SK-N-SH (cell line): ENCODE measurements around the gene SLC66A3. TPM values are rescaled to one million over a fixed set of nuclear protein-coding genes. Genes with fewer than 3 reads are reported as not detected.

ENCODE experiments used
- CTCF ChIA-PET: fragments of 300-600, 350-600 bp; formaldehyde crosslinking; extraction: SDS; loops from one replicate; lab custom pipeline; 2021; lab: Yijun Ruan, JAX
- POLR2A ChIA-PET: fragments of 350-600 bp; sonication (Branson Sonifier 250); formaldehyde crosslinking; extraction: SDS; loops from one replicate; lab custom pipeline; 2020; ENCODE audit warnings: antibody characterized with exemption, inconsistent platforms; lab: Yijun Ruan, JAX
- DNase-seq: peaks from one replicate; pipeline ENCODE4 v3.0.0; 2012
- H2AFZ ChIP-seq: fragments of 200-600 bp; sonication (generic); 2 replicates; pipeline ENCODE4 v1.8.1; 2016; ENCODE audit warnings: antibody characterized with exemption, mild to moderate bottlenecking, low read depth
- H3F3A ChIP-seq: fragments of 200-600 bp; sonication (generic); replicated peaks from 2 replicates; pipeline ENCODE3; 2016; ENCODE audit warnings: antibody characterized with exemption, mild to moderate bottlenecking; ENCODE audit not compliant: insufficient read depth
- H3K27ac ChIP-seq, 2 experiments: fragments of 200-500 bp in 1 of 2; fragments of 200-600 bp in 1 of 2; sonication (Bioruptor generic) in 1 of 2; sonication (generic), shearing (Covaris generic) in 1 of 2; 2 replicates each; pipeline versions ENCODE4 v1.5.1 to v1.6.1; 2014 to 2016; ENCODE audit warnings: low read depth in 2 of 2, inconsistent platforms in 1 of 2, low read length in 1 of 2, mild to moderate bottlenecking in 1 of 2, mixed read lengths in 1 of 2
- H3K27me3 ChIP-seq: fragments of 200-600 bp; sonication (generic), shearing (Covaris generic); 2 replicates; pipeline ENCODE4 v1.6.1; 2016; ENCODE audit warnings: mixed run types; ENCODE audit not compliant: insufficient read depth
- H3K36me3 ChIP-seq, 2 experiments: fragments of 200-500 bp in 1 of 2; fragments of 200-600 bp in 1 of 2; sonication (Bioruptor generic) in 1 of 2; sonication (generic) in 1 of 2; replicated peaks in 1 of 2; 2 replicates each; pipeline versions ENCODE3 to v1.5.1; 2014 to 2016; ENCODE audit warnings: low read length in 1 of 2, mild to moderate bottlenecking in 1 of 2; ENCODE audit not compliant: insufficient read depth in 2 of 2, control insufficient read depth in 1 of 2
- H3K4me1 ChIP-seq, 2 experiments: fragments of 200-500 bp in 1 of 2; fragments of 200-600 bp in 1 of 2; sonication (Bioruptor generic) in 1 of 2; sonication (generic), shearing (Covaris generic) in 1 of 2; 2 replicates each; pipeline versions ENCODE4 v1.5.1 to v1.6.1; 2014 to 2016; ENCODE audit warnings: low read depth in 1 of 2, low read length in 1 of 2, mixed run types in 1 of 2; ENCODE audit not compliant: insufficient read depth in 2 of 2, control insufficient read depth in 1 of 2
- H3K4me2 ChIP-seq: fragments of 200-600 bp; sonication (generic), shearing (Covaris generic); 2 replicates; pipeline ENCODE4 v1.6.1; 2017; ENCODE audit warnings: mixed run types
- H3K4me3 ChIP-seq, 2 experiments: fragments of 200-500 bp in 1 of 2; fragments of 200-600 bp in 1 of 2; sonication (Bioruptor generic) in 1 of 2; sonication (generic), shearing (Covaris generic) in 1 of 2; 2 replicates each; pipeline versions ENCODE4 v1.5.1 to v1.8.1; 2014 to 2016; ENCODE audit warnings: low read depth in 2 of 2, inconsistent platforms in 1 of 2, low read length in 1 of 2, mild to moderate bottlenecking in 1 of 2, mixed read lengths in 1 of 2, moderate library complexity in 1 of 2
- H3K79me2 ChIP-seq: fragments of 200-600 bp; sonication (generic); 2 replicates; pipeline ENCODE4 v1.8.1; 2017; ENCODE audit warnings: mild to moderate bottlenecking; ENCODE audit not compliant: insufficient read depth
- H3K9ac ChIP-seq: fragments of 200-600 bp; sonication (generic); 2 replicates; pipeline ENCODE4 v1.6.1; 2017; ENCODE audit warnings: mixed run types
- H3K9me2 ChIP-seq: fragments of 200-600 bp; sonication (generic); 2 replicates; pipeline ENCODE4 v1.6.1; 2017; ENCODE audit warnings: mixed run types
- H3K9me3 ChIP-seq: fragments of 200-600 bp; sonication (generic); 2 replicates; pipeline ENCODE4 v1.6.1; 2017; ENCODE audit warnings: mixed run types, mild to moderate bottlenecking, moderate library complexity
- H4K20me1 ChIP-seq: fragments of 200-600 bp; sonication (generic); 2 replicates; pipeline ENCODE4 v1.6.1; 2017; ENCODE audit warnings: mild to moderate bottlenecking, mixed run types; ENCODE audit not compliant: insufficient read depth
- CHD2 ChIP-seq: fragments of 150-350 bp; IDR thresholded peaks from 2 replicates; pipeline ENCODE4 v1.6.1; 2018; ENCODE audit warnings: low read length; ENCODE audit not compliant: partially characterized antibody
- ELF1 ChIP-seq: IDR thresholded peaks from 2 replicates; pipeline ENCODE4 v1.4.0; 2012
- EP300 ChIP-seq, 2 experiments: IDR thresholded peaks; 2 replicates each; pipeline versions ENCODE4 v1.4.0 to v1.6.1; 2012; ENCODE audit warnings: borderline replicate concordance in 1 of 2, low read depth in 1 of 2, low read length in 1 of 2
- EZH2phosphoT487 ChIP-seq: fragments of 200-600 bp; sonication (generic); IDR thresholded peaks from 2 replicates; pipeline ENCODE4 v1.6.1; 2017; ENCODE audit warnings: low read depth, mixed run types, mild to moderate bottlenecking, antibody characterized with exemption, moderate library complexity, borderline replicate concordance
- FOSL2 ChIP-seq: IDR thresholded peaks from 2 replicates; pipeline ENCODE4 v1.4.0; 2012; ENCODE audit warnings: low read depth, mild to moderate bottlenecking, moderate library complexity, borderline replicate concordance
- FOXJ3 ChIP-seq: sonication (generic); formaldehyde crosslinking; IDR thresholded peaks from 2 replicates; pipeline ENCODE4 v1.5.1; 2020; ENCODE audit warnings: mild to moderate bottlenecking, missing genetic modification reagents
- MAX ChIP-seq: IDR thresholded peaks from 2 replicates; pipeline ENCODE4 v1.4.0; 2012; ENCODE audit warnings: low read depth
- MEF2A ChIP-seq: IDR thresholded peaks from 2 replicates; pipeline ENCODE4 v1.4.0; 2012; ENCODE audit warnings: low read depth, borderline replicate concordance
- MXI1 ChIP-seq: IDR thresholded peaks from 2 replicates; pipeline ENCODE4 v1.6.1; 2012; ENCODE audit warnings: mild to moderate bottlenecking, low read depth, low read length, improper control_type of control experiment
- NFIC ChIP-seq: IDR thresholded peaks from 2 replicates; pipeline ENCODE4 v1.4.0; 2012; ENCODE audit warnings: borderline replicate concordance
- POLR2AphosphoS5 ChIP-seq: IDR thresholded peaks from 2 replicates; pipeline ENCODE4 v1.6.1; 2012; ENCODE audit warnings: low read depth, low read length
- REST ChIP-seq: IDR thresholded peaks from 2 replicates; pipeline ENCODE4 v1.6.1; 2012; ENCODE audit warnings: mild to moderate bottlenecking, low read depth, low read length, moderate library complexity
- RXRA ChIP-seq: IDR thresholded peaks from 2 replicates; pipeline ENCODE4 v1.4.0; 2012; ENCODE audit warnings: low read depth, mild to moderate bottlenecking, borderline replicate concordance
- SMC3 ChIP-seq: IDR thresholded peaks from 2 replicates; pipeline ENCODE4 v1.6.1; 2012; ENCODE audit warnings: low read depth, low read length, improper control_type of control experiment
- TEAD4 ChIP-seq: IDR thresholded peaks from 2 replicates; pipeline ENCODE4 v1.4.0; 2012; ENCODE audit warnings: mild to moderate bottlenecking, borderline replicate concordance; ENCODE audit not compliant: insufficient read depth
- USF1 ChIP-seq: IDR thresholded peaks from 2 replicates; pipeline ENCODE4 v1.4.0; 2012; ENCODE audit warnings: low read depth, borderline replicate concordance
- YY1 ChIP-seq: IDR thresholded peaks from 2 replicates; pipeline ENCODE4 v1.4.0; 2012; ENCODE audit warnings: low read depth, mild to moderate bottlenecking
- WGBS: methylation state at CpG from one replicate; pipeline ENCODE4 v1.1.6; 2017; ENCODE audit warnings: low lambda C conversion rate; 5-methylcytosine and 5-hydroxymethylcytosine counted together
- polyA plus RNA-seq, 3 experiments: library from polyadenylated mRNA; depleted of rRNA; stranded (reverse); fragments of >200 nt; gene quantifications; 2 replicates each; pipeline ENCODE4 v1.2.3, GENCODE V29; 2012
- TF ChIP-seq, protein P1 (sequence below): IDR thresholded peaks from 2 replicates; pipeline ENCODE4; 2012

Gene SLC66A3
- polyA plus RNA-seq, 1 of the 3 experiments (the other 2 are of a cell fraction) = 49.0 TPM

GRCh38 chr2:11157296-11157695, 2.0 kb downstream of the SLC66A3 start:
- 98% methylated on average over 6 of the region's 6 CpGs for WGBS
- Histone ChIP-seq H3K79me2 (peaks cover 14% of the 10 kb centered on the region; the same call in 1 of the 2 replicates), H3K4me3 (no peak overlapping the region), H3F3A (peaks cover 8% of the 10 kb centered on the region), H3K9me3 (no peaks in the 10 kb centered on the region), H3K27me3 (no peaks in the 10 kb centered on the region), H3K9ac (no peak overlapping the region), H4K20me1 (no peaks in the 10 kb centered on the region), H3K4me2 (peak overlapping the region; percentile 91; the same call in 1 of the 2 replicates), H3K27ac (no peak overlapping the region), H3K4me1 (peaks cover 0 to 24% of the 10 kb centered on the region in 2 experiments; a peak in 1 of 4 replicates), H2AFZ (no peak overlapping the region), H3K36me3 (peaks cover 3 to 4% of the 10 kb centered on the region in 2 experiments), H3K9me2 (no peaks in the 10 kb centered on the region)
- ChIA-PET POLR2A (no interaction called here), CTCF (interaction anchor here (0.6 to 5.6 kb wide), 4 partner anchors 25 to 998 kb away, joined by 3 to 41 read pairs (median 4); a partner anchor contains a TSS)
- no peak for DNase-seq
- TF ChIP-seq EP300 (IDR thresholded peaks at IDR 0.05; ENCODE audit: borderline replicate concordance in 1 of 2, low read depth in 1 of 2, low read length in 1 of 2) = no peak
- TF ChIP-seq USF1 = no peak
- no peak for TF ChIP-seq MXI1
- no peak for TF ChIP-seq FOXJ3
- no peak for TF ChIP-seq MEF2A
- TF ChIP-seq REST = no peak
- no peak for TF ChIP-seq RXRA
- no peak for TF ChIP-seq YY1
- no peak for TF ChIP-seq MAX
- TF ChIP-seq ELF1 = no peak
- TF ChIP-seq NFIC = no peak
- TF ChIP-seq SMC3 = no peak
- no peak for TF ChIP-seq TEAD4
- no peak for TF ChIP-seq EZH2phosphoT487
- TF ChIP-seq POLR2AphosphoS5 = no peak
- TF ChIP-seq FOSL2 = no peak
- TF ChIP-seq, protein P1, sequence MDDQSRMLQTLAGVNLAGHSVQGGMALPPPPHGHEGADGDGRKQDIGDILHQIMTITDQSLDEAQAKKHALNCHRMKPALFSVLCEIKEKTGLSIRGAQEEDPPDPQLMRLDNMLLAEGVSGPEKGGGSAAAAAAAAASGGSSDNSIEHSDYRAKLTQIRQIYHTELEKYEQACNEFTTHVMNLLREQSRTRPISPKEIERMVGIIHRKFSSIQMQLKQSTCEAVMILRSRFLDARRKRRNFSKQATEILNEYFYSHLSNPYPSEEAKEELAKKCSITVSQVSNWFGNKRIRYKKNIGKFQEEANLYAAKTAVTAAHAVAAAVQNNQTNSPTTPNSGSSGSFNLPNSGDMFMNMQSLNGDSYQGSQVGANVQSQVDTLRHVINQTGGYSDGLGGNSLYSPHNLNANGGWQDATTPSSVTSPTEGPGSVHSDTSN = no peak
- TF ChIP-seq CHD2 = no peak
